Keratinocyte (primary cell): ENCODE measurements around the gene BRICD5. TPM values are rescaled to one million over a fixed set of nuclear protein-coding genes. Genes with fewer than 3 reads are reported as not detected.

Experiments used
- DNase-seq: peaks from one replicate; pipeline ENCODE4 v3.0.0-alpha.2; 2011; ENCODE audit warnings: low read depth, missing footprints, low spot score
- FAIRE-seq: peaks from 2 replicates; lab custom pipeline; 2011; peaks lifted over from hg19 to GRCh38; lab: Jason Lieb, UNC
- H2AFZ ChIP-seq: 2 replicates; pipeline ENCODE4 v1.6.0; 2012; ENCODE audit warnings: low read length, control low read depth, inconsistent platforms; ENCODE audit not compliant: control insufficient read depth
- H3K27ac ChIP-seq: 2 replicates; pipeline ENCODE4 v1.5.1; 2011; ENCODE audit warnings: low read length; ENCODE audit not compliant: control insufficient read depth, insufficient read depth
- H3K27me3 ChIP-seq: 3 replicates; pipeline ENCODE4 v1.6.0; 2011; ENCODE audit warnings: low read length; ENCODE audit not compliant: control insufficient read depth, insufficient read depth; ENCODE audit errors: extremely low read depth
- H3K36me3 ChIP-seq, 2 experiments: 2 replicates in 1 of 2; 3 replicates in 1 of 2; pipeline ENCODE4 v1.5.1; 2011; ENCODE audit warnings: low read length in 2 of 2, mild to moderate bottlenecking in 1 of 2; ENCODE audit not compliant: control insufficient read depth in 2 of 2, insufficient read depth in 2 of 2; ENCODE audit errors: extremely low read depth in 1 of 2
- H3K4me1 ChIP-seq: 3 replicates; pipeline ENCODE4 v1.5.1; 2011; ENCODE audit warnings: low read length; ENCODE audit not compliant: control insufficient read depth, insufficient read depth; ENCODE audit errors: extremely low read depth
- H3K4me2 ChIP-seq: 3 replicates; pipeline ENCODE4 v1.6.0; 2011; ENCODE audit warnings: low read depth, low read length; ENCODE audit not compliant: control insufficient read depth, insufficient read depth; ENCODE audit errors: extremely low read depth
- H3K4me3 ChIP-seq, 3 experiments: fragments of 200-600 bp in 1 of 3; sonication (generic) in 1 of 3; 2 replicates in 2 of 3; 3 replicates in 1 of 3; pipeline ENCODE4 v1.5.1; 2011 to 2016; ENCODE audit warnings: low read length in 3 of 3, mild to moderate bottlenecking in 3 of 3, control low read depth in 2 of 3, inconsistent platforms in 1 of 3, low read depth in 1 of 3, mixed read lengths in 1 of 3, mixed run types in 1 of 3, moderate library complexity in 1 of 3; ENCODE audit not compliant: control insufficient read depth in 2 of 3, insufficient read depth in 2 of 3; ENCODE audit errors: extremely low read depth in 1 of 3
- H3K79me2 ChIP-seq: 2 replicates; pipeline ENCODE4 v1.6.0; 2012; ENCODE audit warnings: low read length; ENCODE audit not compliant: control insufficient read depth, insufficient read depth
- H3K9ac ChIP-seq: 3 replicates; pipeline ENCODE4 v1.6.0; 2011; ENCODE audit warnings: low read length; ENCODE audit not compliant: control insufficient read depth, insufficient read depth; ENCODE audit errors: extremely low read depth
- H3K9me1 ChIP-seq: 3 replicates; pipeline ENCODE4 v1.6.0; 2011; ENCODE audit warnings: low read length; ENCODE audit not compliant: control insufficient read depth, insufficient read depth; ENCODE audit errors: extremely low read depth
- H3K9me3 ChIP-seq: 2 replicates; pipeline ENCODE4 v1.5.1; 2012; ENCODE audit warnings: low read depth, low read length; ENCODE audit not compliant: control insufficient read depth
- H4K20me1 ChIP-seq: 3 replicates; pipeline ENCODE4 v1.6.0; 2011; ENCODE audit warnings: low read length; ENCODE audit not compliant: control insufficient read depth, insufficient read depth; ENCODE audit errors: extremely low read depth
- CTCF ChIP-seq, 3 experiments: IDR thresholded peaks in 1 of 3; conservative IDR thresholded peaks in 1 of 3; optimal IDR thresholded peaks in 1 of 3; 2 replicates in 2 of 3; 3 replicates in 1 of 3; pipeline versions ENCODE3 to v1.5.1; 2011; ENCODE audit warnings: low read length in 3 of 3, mild to moderate bottlenecking in 3 of 3, moderate library complexity in 2 of 3, control low read depth in 1 of 3, inconsistent platforms in 1 of 3; ENCODE audit not compliant: insufficient read depth in 2 of 3; ENCODE audit errors: extremely low read depth in 1 of 3
- EZH2 ChIP-seq: IDR thresholded peaks from one replicate; pipeline ENCODE4 v1.6.1; 2012; ENCODE audit warnings: inconsistent platforms, mild to moderate bottlenecking, low read length, moderate library complexity
- dilution Hi-C: fragments of 300-500 bp; cut with MboI; formaldehyde crosslinking; loops from one replicate; pipeline ENCODE4 v1.7.0; 2020; ENCODE audit warnings: low sequenced_read_pairs; ENCODE audit not compliant: extremely low pct_ligation_motif_present
- polyA plus RNA-seq, 5 experiments: library from polyadenylated mRNA; depleted of rRNA in 3 of 5; stranded (reverse) in 3 of 5; stranded (forward) in 1 of 5; unstranded in 1 of 5; fragments of >200 nt; gene quantifications; 1 replicate in 1 of 5; 2 replicates in 3 of 5; 3 replicates in 1 of 5; pipeline versions ENCODE4 v1.2.1 to v1.2.3, GENCODE V29; 2011 to 2012; ENCODE audit warnings: missing spikeins in 2 of 5, low read depth in 1 of 5, low replicate concordance in 1 of 5

BRICD5 gene
- polyA plus RNA-seq, 1 donor (not counting 4 experiments of a cell fraction or from before 2014, with no cell fraction given), result 1.8 TPM

GRCh38 chr16:2236337-2237101, 25.9 kb upstream of the BRICD5 start, which contains the start of gene DNASE1L2:
Gene DNASE1L2 (plus strand): TSS chr16:2236444. CDS start chr16:2236817, 373 bp downstream.
- no peak within 1 kb of the TSS for H2AFZ ChIP-seq
- no peaks in the 10 kb centered on the region for H3K79me2 ChIP-seq
- H3K9ac ChIP-seq, result no peak within 1 kb of the TSS
- H3K27me3 ChIP-seq, result peaks cover 32% of the 10 kb centered on the region
- FAIRE-seq, result no peak
- DNase-seq, result no peak
- H3K9me1 ChIP-seq, result no peaks in the 10 kb centered on the region
- no peaks in the 10 kb centered on the region for H3K9me3 ChIP-seq
- peaks cover 21 to 32% of the 10 kb centered on the region in 2 experiments for H3K36me3 ChIP-seq
- dilution Hi-C loops, result no loop called here
- peaks cover under 1% of the 10 kb centered on the region for H3K4me1 ChIP-seq
- H3K4me3 ChIP-seq, result peak within 1 kb of the TSS in 1 of 3 experiments; percentile 34
- H4K20me1 ChIP-seq, result peaks cover 10% of the 10 kb centered on the region
- H3K4me2 ChIP-seq, result peak within 1 kb of the TSS; percentile 16
- no peak within 1 kb of the TSS for H3K27ac ChIP-seq
- TF ChIP-seq CTCF (optimal IDR thresholded peaks at IDR 0.05 in 1 of 3, IDR thresholded peaks at IDR 0.05 in 1 of 3, conservative IDR thresholded peaks at IDR 0.05 in 1 of 3; ENCODE audit: extremely low read depth in 1 of 3, insufficient read depth in 2 of 3, low read length in 3 of 3) (peak in 1 of 3 experiments; percentile 10), EZH2 (peak; percentile 98)

- Histone ChIP-seq H2AFZ (no peak overlapping the region), H3K36me3 (peaks cover 21 to 35% of the 10 kb centered on the region in 2 experiments), H4K20me1 (peaks cover 10% of the 10 kb centered on the region), H3K4me3 (no peak overlapping the region), H3K79me2 (no peaks in the 10 kb centered on the region), H3K4me1 (peaks cover 8% of the 10 kb centered on the region), H3K27ac (no peak overlapping the region), H3K9me3 (no peaks in the 10 kb centered on the region), H3K9me1 (peaks cover 3% of the 10 kb centered on the region), H3K4me2 (no peak overlapping the region), H3K9ac (no peak overlapping the region), H3K27me3 (peaks cover 32% of the 10 kb centered on the region)
- FAIRE-seq (no peak), DNase-seq (no peak)
- TF ChIP-seq CTCF (optimal IDR thresholded peaks at IDR 0.05 in 1 of 3, IDR thresholded peaks at IDR 0.05 in 1 of 3, conservative IDR thresholded peaks at IDR 0.05 in 1 of 3; ENCODE audit: extremely low read depth in 1 of 3, insufficient read depth in 2 of 3, low read length in 3 of 3) (no peak), EZH2 (no peak)
- dilution Hi-C loops, result no loop called here
These were observed 25.2 kb upstream of the BRICD5 start for GRCh38 chr16:2235695-2236336.
